ENCODE results near the gene KLHL24.
"Not testable (repeated sequence)": the region's sequence is repeated elsewhere in the genome, so short reads cannot be mapped to it uniquely, and the experiment has no call there.

KLHL24 gene

DNA sequence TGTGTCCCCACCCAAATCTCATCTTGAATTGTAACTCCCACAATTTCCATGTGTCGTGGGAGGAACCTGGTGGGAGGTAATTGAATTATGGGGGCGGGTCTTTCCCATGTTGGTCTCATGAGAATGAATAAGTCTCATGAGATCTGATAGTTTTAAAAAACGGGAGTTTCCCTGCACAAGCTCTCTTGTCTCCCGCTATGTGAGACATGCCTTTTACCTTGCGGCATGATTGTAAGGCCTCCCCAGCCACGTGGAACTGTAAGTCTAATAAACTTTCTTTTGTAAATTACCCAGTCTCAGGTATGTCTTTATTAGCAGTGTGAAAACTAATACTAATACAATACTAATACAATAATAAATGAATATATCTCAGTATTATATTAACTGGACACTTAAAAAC lies 52.3 kb downstream of the KLHL24 start:
- Histone ChIP-seq H3K36me3 (ENCODE audit: control insufficient read depth, insufficient read depth, low read length) (no peaks in the 10 kb centered on the region), H3K4me3 (ENCODE audit: low read length) (no peak overlapping the region), H3K27me3 (ENCODE audit: control insufficient read depth, insufficient read depth, low read length) (no peaks in the 10 kb centered on the region), H3K27ac (ENCODE audit: low read depth, low read length) (no peak overlapping the region), H3K4me1 (ENCODE audit: control insufficient read depth, insufficient read depth, low read length) (no peaks in the 10 kb centered on the region), H3K9ac (ENCODE audit: low read length) (no peak overlapping the region)

DNA sequence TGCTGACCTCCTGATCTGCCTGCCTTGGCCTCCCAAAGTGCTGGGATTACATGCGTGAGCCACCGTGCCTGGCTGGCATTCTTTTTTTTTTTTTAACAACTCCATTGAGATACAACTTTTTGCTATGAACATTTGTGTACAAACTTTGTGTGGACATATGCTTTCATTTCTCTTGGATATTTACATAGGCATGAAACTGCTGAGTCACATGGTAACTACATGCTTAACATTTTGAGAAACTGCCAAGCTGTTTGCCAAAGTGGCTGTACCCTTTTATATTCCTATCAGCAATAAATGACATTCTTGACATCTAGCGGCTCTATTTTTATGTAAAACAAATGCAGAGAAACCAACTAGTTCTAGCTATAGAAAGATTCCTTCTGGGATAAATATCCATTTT lies 53.5 kb downstream of the KLHL24 start:
- no peaks in the 10 kb centered on the region for H3K4me1 ChIP-seq (ENCODE audit: control insufficient read depth, insufficient read depth, low read length)
- no peak overlapping the region for H3K4me3 ChIP-seq (ENCODE audit: low read length)
- no peaks in the 10 kb centered on the region for H3K27me3 ChIP-seq (ENCODE audit: control insufficient read depth, insufficient read depth, low read length)
- H3K27ac ChIP-seq (ENCODE audit: low read depth, low read length) = no peak overlapping the region
- H3K9ac ChIP-seq (ENCODE audit: low read length) = no peak overlapping the region
- H3K36me3 ChIP-seq (ENCODE audit: control insufficient read depth, insufficient read depth, low read length) = no peaks in the 10 kb centered on the region

DNA sequence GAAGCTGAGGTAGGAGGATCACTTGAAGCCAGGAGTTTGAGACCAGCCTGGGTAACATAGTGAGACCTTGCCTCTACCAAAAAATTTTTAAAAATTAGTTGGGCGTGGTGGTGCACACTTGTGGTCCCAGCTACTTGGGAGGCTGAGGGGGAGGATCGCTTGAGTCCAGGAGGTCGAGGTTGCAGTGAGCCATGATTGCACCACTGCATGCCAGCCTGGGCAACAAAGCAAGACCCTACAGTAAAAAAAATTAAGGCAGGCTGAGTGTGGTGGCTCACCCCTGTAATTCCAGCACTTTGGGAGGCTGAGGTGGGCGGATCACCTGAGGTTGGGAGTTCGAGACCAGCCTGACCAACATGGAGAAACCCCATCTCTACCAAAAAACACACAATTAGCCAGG lies 54.2 kb downstream of the KLHL24 start:
- not testable (repeated sequence) for H3K27ac ChIP-seq (ENCODE audit: low read depth, low read length); H3K36me3 ChIP-seq (ENCODE audit: control insufficient read depth, insufficient read depth, low read length); H3K4me3 ChIP-seq (ENCODE audit: low read length); H3K4me1 ChIP-seq (ENCODE audit: control insufficient read depth, insufficient read depth, low read length); H3K9ac ChIP-seq (ENCODE audit: low read length); H3K27me3 ChIP-seq (ENCODE audit: control insufficient read depth, insufficient read depth, low read length)

DNA sequence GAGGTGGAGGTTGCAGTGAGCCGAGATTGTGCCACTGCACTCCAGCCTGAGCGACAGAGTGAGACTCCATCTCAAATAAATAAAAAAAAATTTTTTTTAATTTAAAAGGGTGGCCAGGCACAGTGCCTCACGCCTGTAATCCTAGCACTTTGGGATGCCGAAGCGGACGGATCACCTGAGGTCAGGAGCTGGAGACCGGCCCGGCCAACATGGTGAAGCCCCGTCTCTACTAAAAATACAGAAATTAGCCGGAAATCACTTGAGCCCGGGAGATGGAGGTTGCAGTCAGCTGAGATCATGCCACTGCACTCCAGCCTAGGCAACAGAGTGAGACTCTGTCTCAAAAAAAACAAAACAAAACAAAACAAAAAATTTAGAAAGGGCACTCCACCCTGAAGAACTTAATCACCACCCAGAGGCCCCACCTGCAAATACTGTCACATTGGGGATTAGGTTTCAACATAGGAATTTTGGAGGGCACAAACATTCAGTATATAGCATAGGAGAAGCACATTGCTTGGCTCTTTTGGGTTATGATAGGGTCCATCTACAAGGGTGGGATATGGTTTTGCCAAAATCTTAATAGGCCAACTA lies 55.1 kb downstream of the KLHL24 start:
- no peak overlapping the region for H3K4me3 ChIP-seq (ENCODE audit: low read length)
- H3K36me3 ChIP-seq (ENCODE audit: control insufficient read depth, insufficient read depth, low read length) = no peaks in the 10 kb centered on the region
- H3K4me1 ChIP-seq (ENCODE audit: control insufficient read depth, insufficient read depth, low read length) = no peaks in the 10 kb centered on the region
- no peak overlapping the region for H3K9ac ChIP-seq (ENCODE audit: low read length)
- no peak overlapping the region for H3K27ac ChIP-seq (ENCODE audit: low read depth, low read length)
- H3K27me3 ChIP-seq (ENCODE audit: control insufficient read depth, insufficient read depth, low read length) = no peaks in the 10 kb centered on the region

DNA sequence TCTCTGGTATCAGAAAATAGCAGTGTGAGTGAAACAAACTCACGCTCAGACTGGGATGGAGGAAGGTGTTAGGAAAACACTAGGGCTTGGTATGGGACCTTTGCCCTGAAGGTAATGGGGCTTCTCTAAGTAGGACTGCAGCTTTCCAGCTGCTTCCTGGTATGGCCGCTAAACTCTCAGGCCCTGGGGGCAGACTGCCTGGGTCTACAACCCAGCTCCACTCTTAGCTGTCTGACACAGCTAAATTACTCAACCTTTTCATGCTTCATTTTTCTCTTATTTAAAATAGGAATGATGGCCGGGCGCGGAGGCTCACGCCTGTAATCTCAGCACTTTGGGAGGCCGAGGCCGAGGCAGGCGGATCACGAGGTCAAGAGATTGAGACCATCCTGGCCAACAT lies 57.0 kb downstream of the KLHL24 start:
- H3K27ac ChIP-seq (ENCODE audit: low read depth, low read length) = no peak overlapping the region
- no peaks in the 10 kb centered on the region for H3K36me3 ChIP-seq (ENCODE audit: control insufficient read depth, insufficient read depth, low read length)
- H3K4me1 ChIP-seq (ENCODE audit: control insufficient read depth, insufficient read depth, low read length) = no peaks in the 10 kb centered on the region
- H3K4me3 ChIP-seq (ENCODE audit: low read length) = no peak overlapping the region
- H3K9ac ChIP-seq (ENCODE audit: low read length) = no peak overlapping the region
- H3K27me3 ChIP-seq (ENCODE audit: control insufficient read depth, insufficient read depth, low read length) = no peaks in the 10 kb centered on the region

DNA sequence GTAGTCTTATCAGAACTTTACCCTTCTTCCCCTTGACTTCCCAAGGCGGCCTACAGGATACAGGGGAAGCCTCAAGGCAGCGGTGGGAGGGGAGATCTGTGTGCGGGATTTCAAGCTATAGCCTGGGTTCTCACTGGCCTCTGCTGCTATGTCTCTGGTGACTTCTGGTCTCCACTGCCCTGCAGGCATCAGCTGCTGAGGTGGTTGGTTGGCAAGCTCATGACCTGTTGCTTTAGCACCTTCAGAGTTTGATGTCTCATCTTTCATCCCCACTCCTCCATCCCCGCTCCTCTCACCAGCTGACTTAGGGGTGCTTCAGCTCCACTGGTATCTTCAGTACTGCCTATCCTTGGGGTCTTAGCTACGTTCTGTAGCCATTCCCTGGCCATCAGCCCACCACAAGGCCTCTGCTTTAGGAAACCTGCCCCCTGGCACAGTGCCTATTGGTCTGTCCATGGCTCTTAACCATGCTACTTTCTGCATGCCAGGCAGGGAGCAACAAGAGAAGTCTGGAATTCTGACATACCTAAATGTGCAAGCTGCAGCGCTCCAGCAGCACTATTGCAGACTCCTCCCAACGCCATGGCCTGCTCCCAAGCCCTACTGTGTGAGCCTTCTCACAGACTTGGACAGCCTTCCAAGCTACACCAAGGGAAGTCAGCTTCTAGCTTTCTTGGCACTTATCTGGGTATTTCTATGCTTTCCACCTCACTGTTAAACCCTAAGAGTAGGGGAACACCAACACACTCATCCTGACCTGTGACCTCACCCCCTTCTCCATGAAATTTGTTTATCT lies 60.3 kb downstream of the KLHL24 start:
- Histone ChIP-seq H3K27me3 (ENCODE audit: control insufficient read depth, insufficient read depth, low read length) (no peaks in the 10 kb centered on the region), H3K27ac (ENCODE audit: low read depth, low read length) (no peak overlapping the region), H3K36me3 (ENCODE audit: control insufficient read depth, insufficient read depth, low read length) (no peaks in the 10 kb centered on the region), H3K4me3 (ENCODE audit: low read length) (no peak overlapping the region), H3K4me1 (ENCODE audit: control insufficient read depth, insufficient read depth, low read length) (no peaks in the 10 kb centered on the region), H3K9ac (ENCODE audit: low read length) (no peak overlapping the region)

DNA sequence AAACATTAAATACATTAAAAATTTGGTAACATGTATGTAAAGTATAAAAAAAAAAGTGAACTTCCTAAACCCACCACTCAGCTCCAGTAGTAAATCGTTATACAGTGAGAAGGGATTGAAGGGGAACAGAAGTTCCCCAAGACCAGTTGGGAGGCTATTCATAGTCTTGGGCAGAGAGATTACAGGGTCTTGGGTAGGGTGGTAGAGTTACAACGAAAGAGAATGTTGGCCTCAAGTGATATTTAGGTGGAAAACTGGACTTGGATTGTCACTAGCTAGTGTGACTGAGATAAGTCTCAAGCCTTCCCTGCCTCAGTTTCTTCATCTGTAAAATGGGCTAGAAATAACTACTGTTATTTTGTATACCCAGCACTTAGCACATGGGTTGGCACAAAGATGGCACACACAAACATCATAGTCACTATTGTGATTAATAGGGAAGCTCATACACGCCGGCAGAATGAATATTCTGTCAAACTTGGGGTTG lies 61.7 kb downstream of the KLHL24 start:
- H3K27ac ChIP-seq (ENCODE audit: low read depth, low read length) = peak overlapping the region; percentile 63

DNA sequence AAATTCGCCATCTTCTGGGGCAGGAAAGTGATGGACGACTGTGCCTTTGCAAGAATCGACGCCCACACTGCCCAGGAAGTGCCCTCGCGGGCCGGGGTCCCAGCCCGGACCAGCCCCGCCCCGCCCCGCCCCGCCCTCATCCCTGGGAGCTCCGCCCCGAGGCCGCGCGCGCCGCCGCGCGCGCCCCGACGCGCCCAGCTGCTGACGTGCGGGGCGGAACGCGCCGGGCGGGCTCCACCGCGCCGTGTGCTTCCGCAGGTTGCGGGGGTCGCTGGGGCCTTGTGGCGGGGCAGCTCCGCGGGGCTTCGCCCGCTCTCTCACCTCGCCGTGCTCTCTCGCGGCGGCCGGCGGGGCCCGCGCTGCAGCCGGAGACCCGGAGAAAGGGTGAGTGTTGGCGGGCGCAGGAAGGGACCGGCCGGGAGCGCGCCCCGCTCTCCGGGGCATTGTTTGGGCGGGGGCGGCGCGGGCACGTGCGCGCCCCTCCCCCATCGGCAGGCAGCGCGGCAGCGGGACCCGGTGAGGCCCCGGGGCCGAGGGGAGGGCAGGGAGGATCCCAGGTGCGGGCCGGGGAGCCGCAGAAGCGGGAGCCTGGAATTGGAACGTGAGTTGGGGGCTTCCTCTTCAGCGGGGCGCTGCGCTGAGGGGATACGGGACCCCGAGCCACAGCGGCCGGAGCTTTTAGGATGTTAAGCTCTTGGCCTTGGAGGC lies 62.3 kb downstream of the KLHL24 start, which contains the start of gene YEATS2:
TSS of gene YEATS2 (plus strand) at position 188 of the 708 bp plus-strand sequence. CDS start 17,366 bp downstream, outside the sequence.
- H3K36me3 ChIP-seq (ENCODE audit: control insufficient read depth, insufficient read depth, low read length) = peaks cover 2% of the 10 kb centered on the region
- peak within 1 kb of the TSS; percentile 71 for H3K27ac ChIP-seq (ENCODE audit: low read depth, low read length)
- H3K9ac ChIP-seq (ENCODE audit: low read length) = peak within 1 kb of the TSS; percentile 97
- H3K27me3 ChIP-seq (ENCODE audit: control insufficient read depth, insufficient read depth, low read length) = no peaks in the 10 kb centered on the region
- H3K4me1 ChIP-seq (ENCODE audit: control insufficient read depth, insufficient read depth, low read length) = no peaks in the 10 kb centered on the region
- peak within 1 kb of the TSS; percentile 78 for H3K4me3 ChIP-seq (ENCODE audit: low read length)

More for the DNA sequence above, 61.7 kb downstream of the KLHL24 start:
- Histone ChIP-seq H3K4me1 (ENCODE audit: control insufficient read depth, insufficient read depth, low read length) (no peaks in the 10 kb centered on the region), H3K9ac (ENCODE audit: low read length) (no peak overlapping the region), H3K4me3 (ENCODE audit: low read length) (peak overlapping the region; percentile 78), H3K36me3 (ENCODE audit: control insufficient read depth, insufficient read depth, low read length) (peaks cover 2% of the 10 kb centered on the region), H3K27me3 (ENCODE audit: control insufficient read depth, insufficient read depth, low read length) (no peaks in the 10 kb centered on the region)

DNA sequence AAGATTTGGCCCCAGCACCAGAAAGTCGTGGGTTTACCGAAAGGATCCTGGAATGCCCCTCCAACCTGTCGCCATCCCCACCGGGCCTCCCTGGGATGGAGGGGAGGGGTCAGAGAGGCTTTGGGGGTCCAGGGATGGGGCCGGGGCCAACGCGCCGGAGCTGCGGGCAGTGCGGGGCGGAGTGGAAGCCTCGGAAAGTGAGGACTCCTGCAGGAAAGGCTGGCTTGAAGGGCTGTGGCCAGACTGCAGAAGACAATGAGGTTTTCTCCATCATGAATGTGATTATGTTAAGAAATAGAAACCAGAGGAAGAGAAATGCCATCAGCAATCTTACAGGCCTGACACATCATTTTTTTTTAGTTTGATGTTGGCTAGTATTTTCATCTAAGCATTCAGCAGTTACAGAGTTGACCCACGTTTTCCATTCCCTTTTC lies 62.9 kb downstream of the KLHL24 start:
- H3K36me3 ChIP-seq (ENCODE audit: control insufficient read depth, insufficient read depth, low read length) = peaks cover 2% of the 10 kb centered on the region
- peak overlapping the region; percentile 71 for H3K27ac ChIP-seq (ENCODE audit: low read depth, low read length)
- no peaks in the 10 kb centered on the region for H3K4me1 ChIP-seq (ENCODE audit: control insufficient read depth, insufficient read depth, low read length)
- no peaks in the 10 kb centered on the region for H3K27me3 ChIP-seq (ENCODE audit: control insufficient read depth, insufficient read depth, low read length)
- H3K9ac ChIP-seq (ENCODE audit: low read length) = peak overlapping the region; percentile 97
- H3K4me3 ChIP-seq (ENCODE audit: low read length) = peak overlapping the region; percentile 78

DNA sequence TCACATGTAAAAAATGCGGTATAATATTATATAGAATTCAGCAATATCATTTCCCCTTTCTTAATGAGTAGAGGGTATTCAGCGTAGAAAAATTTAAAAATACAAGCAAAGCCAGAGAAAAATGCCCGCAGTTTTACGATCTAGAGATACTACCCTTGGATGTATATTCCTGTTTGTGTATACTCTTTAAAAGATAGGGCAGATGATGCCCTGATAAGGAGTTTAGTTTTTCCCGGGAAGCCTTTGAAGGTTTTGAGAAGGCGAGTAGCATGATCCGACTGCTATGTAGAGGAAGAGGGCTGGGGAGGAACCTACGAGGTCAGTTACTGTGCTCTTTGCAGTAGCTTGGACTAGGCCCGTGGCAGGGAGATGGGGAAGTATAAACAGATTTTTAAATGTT lies 63.3 kb downstream of the KLHL24 start:
- Histone ChIP-seq H3K4me1 (ENCODE audit: control insufficient read depth, insufficient read depth, low read length) (no peaks in the 10 kb centered on the region), H3K9ac (ENCODE audit: low read length) (no peak overlapping the region), H3K36me3 (ENCODE audit: control insufficient read depth, insufficient read depth, low read length) (peaks cover 2% of the 10 kb centered on the region), H3K27me3 (ENCODE audit: control insufficient read depth, insufficient read depth, low read length) (no peaks in the 10 kb centered on the region), H3K4me3 (ENCODE audit: low read length) (peak overlapping the region; percentile 78), H3K27ac (ENCODE audit: low read depth, low read length) (no peak overlapping the region)

DNA sequence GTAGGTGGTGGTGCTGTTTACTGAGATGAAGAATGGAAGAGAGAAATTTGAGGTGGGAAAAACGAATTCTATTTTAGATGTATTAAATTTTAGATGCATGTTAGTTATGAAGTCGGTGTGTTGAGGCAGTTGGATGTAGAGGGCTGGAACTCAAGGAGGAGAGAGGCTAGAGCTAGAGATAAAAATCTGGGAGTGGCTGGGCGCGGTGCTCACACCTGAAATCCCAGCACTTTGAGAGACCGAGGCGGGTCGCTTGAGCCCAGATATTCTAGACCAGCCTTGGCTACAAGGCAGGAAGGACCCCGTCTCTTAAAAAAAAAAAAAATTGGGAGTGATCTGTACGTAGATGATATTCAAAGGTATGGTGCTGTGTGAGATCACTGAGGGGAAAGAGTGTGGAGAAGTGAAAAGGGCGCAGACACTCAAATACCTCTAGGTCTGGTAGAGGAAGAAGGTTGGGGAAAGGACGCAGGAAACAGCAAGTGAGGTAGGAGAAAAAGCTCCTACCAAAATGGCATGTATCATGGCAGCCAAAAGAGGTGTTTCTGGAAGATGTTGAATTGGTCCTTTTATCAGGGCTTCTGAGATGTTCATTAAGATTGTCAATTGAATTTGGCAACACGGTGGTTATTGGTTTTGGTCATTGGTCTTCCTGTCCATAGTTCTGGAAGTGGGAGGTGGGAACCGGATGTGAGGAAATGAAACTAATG lies 64.0 kb downstream of the KLHL24 start:
- peaks cover 2% of the 10 kb centered on the region for H3K36me3 ChIP-seq (ENCODE audit: control insufficient read depth, insufficient read depth, low read length)
- no peak overlapping the region for H3K9ac ChIP-seq (ENCODE audit: low read length)
- H3K4me3 ChIP-seq (ENCODE audit: low read length) = peak overlapping the region; percentile 78
- no peaks in the 10 kb centered on the region for H3K27me3 ChIP-seq (ENCODE audit: control insufficient read depth, insufficient read depth, low read length)
- H3K4me1 ChIP-seq (ENCODE audit: control insufficient read depth, insufficient read depth, low read length) = no peaks in the 10 kb centered on the region
- H3K27ac ChIP-seq (ENCODE audit: low read depth, low read length) = no peak overlapping the region

DNA sequence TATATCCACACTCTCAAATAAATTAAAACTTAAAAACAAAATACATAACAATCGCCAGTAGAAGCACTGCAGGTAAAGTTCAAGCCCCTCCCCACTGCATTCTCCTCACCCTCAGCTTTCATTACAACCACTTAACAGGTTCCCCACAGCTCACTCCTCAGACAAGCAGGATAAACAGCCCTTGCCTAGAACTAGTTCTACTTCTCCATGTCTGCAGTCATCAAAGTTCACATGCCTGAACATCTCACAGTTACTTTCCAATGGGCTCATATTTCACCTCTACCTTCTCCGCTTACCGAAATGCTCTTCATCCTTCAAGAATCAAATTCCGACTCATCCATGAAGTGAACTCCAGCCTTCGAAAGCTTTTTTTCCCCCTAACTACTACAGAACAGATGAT lies 66.3 kb downstream of the KLHL24 start:
- H3K4me3 ChIP-seq (ENCODE audit: low read length) = no peak overlapping the region
- H3K4me1 ChIP-seq (ENCODE audit: control insufficient read depth, insufficient read depth, low read length) = no peaks in the 10 kb centered on the region
- no peaks in the 10 kb centered on the region for H3K27me3 ChIP-seq (ENCODE audit: control insufficient read depth, insufficient read depth, low read length)
- peaks cover 2% of the 10 kb centered on the region for H3K36me3 ChIP-seq (ENCODE audit: control insufficient read depth, insufficient read depth, low read length)
- no peak overlapping the region for H3K9ac ChIP-seq (ENCODE audit: low read length)
- no peak overlapping the region for H3K27ac ChIP-seq (ENCODE audit: low read depth, low read length)

All from rectal smooth muscle tissue (tissue), 1 donor.